Endothelial cell of umbilical vein (primary cell): ENCODE measurements around the gene GGT6.

ENCODE experiments used
- CTCF ChIP-seq, 2 donors: IDR thresholded peaks; 1 replicate in 1 of 2; 2 replicates in 1 of 2; pipeline ENCODE4 v1.5.1; 2011; ENCODE audit warnings: low read length in 2 of 2, mild to moderate bottlenecking in 2 of 2, moderate library complexity in 2 of 2, control low read depth in 1 of 2, inconsistent platforms in 1 of 2, low read depth in 1 of 2; ENCODE audit not compliant: insufficient read depth in 1 of 2; ENCODE audit errors: extremely low read depth in 1 of 2
- EZH2 ChIP-seq: IDR thresholded peaks from 2 replicates; pipeline ENCODE4 v1.6.1; 2012; ENCODE audit warnings: borderline replicate concordance, low read depth, mild to moderate bottlenecking, moderate library complexity, low read length, inconsistent platforms; ENCODE audit not compliant: severe bottlenecking
- FOS ChIP-seq: IDR thresholded peaks from 2 replicates; pipeline ENCODE4 v1.6.1; 2011; ENCODE audit warnings: mild to moderate bottlenecking, low read length, moderate library complexity, borderline replicate concordance; ENCODE audit not compliant: insufficient read depth
- JUN ChIP-seq: IDR thresholded peaks from 2 replicates; pipeline ENCODE4 v1.6.1; 2011; ENCODE audit warnings: borderline replicate concordance, low read depth; ENCODE audit not compliant: insufficient read length, insufficient read depth
- MAX ChIP-seq: IDR thresholded peaks from 2 replicates; pipeline ENCODE4 v1.6.1; 2011; ENCODE audit not compliant: insufficient read depth, insufficient read length
- MYC ChIP-seq: IDR thresholded peaks from one replicate; pipeline ENCODE4 v1.6.1; 2011; ENCODE audit warnings: mild to moderate bottlenecking, low read depth, low read length
- POLR2A ChIP-seq: IDR thresholded peaks from 2 replicates; pipeline ENCODE4 v1.6.1; 2012; ENCODE audit warnings: low read depth, mild to moderate bottlenecking, control low read depth, low read length

DNA sequence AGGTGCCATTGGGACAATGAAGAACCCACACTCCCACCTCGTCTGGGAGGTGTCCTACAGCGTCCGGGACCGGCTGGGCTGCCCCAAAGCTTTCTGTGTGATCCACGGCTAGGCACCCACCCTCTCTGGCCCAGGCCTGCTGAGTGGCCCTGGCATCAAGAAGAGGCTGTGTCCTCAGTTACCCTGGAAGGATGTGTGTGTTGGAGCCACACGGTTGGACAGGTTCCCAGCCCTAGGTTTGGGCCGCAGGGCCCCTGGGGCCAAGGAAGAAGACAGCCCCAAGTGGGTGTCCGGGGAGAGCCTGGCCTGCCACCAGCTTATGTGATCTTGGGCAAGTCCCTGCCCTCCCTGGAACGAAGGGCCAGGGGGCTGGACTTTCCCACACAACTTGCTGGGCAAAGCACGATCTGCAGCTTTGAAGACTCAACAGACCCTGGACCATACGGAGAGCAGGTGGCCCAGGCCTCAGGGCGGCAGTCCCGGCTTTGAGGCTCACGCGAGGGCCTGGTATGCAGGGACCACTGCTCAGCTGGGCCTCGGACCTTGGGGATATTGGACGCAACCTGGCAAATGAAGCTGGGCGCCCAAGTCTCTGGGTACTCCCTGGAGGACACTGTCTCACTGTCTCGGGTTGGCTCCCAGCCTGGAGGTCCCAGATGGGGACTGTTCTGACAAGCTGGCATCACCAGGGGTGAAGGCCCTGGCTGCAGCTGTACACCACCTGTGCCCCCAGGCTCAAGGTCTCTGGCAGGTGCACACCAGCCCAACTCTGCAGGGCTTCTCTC lies 22.7 kb downstream of the GGT6 start:
- no peak for TF ChIP-seq CTCF (IDR thresholded peaks at IDR 0.05; ENCODE audit: extremely low read depth in 1 of 2, insufficient read depth in 1 of 2, low read depth in 1 of 2, low read length in 2 of 2)
- TF ChIP-seq FOS, result no peak
- no peak for TF ChIP-seq MAX
- TF ChIP-seq MYC, result no peak
- TF ChIP-seq EZH2, result no peak
- no peak for TF ChIP-seq JUN
- TF ChIP-seq POLR2A, result no peak
